GM12878 (cell line): ENCODE results near the gene PHACTR1.

Experiments
- CHD2 ChIP-seq: IDR thresholded peaks from 2 replicates; pipeline ENCODE4 v1.6.1; 2011; ENCODE audit warnings: low read depth, low read length, improper control_type of control experiment, borderline replicate concordance
- CTCF ChIP-seq, 3 experiments: IDR thresholded peaks in 2 of 3; conservative IDR thresholded peaks in 1 of 3; 2 replicates each; pipeline ENCODE4 v1.5.1; 2011; ENCODE audit warnings: low read depth in 3 of 3, low read length in 3 of 3, mild to moderate bottlenecking in 3 of 3, control low read depth in 2 of 3, moderate library complexity in 2 of 3, inconsistent platforms in 1 of 3, mixed read lengths in 1 of 3; ENCODE audit not compliant: control insufficient read depth in 2 of 3, insufficient read depth in 1 of 3; ENCODE audit errors: extremely low read depth in 1 of 3
- POLR2A ChIP-seq: IDR thresholded peaks from 2 replicates; pipeline ENCODE4 v1.6.1; 2011; ENCODE audit warnings: low read depth, mild to moderate bottlenecking, low read length
- POLR2AphosphoS5 ChIP-seq: IDR thresholded peaks from 2 replicates; pipeline ENCODE4 v1.6.1; 2011; ENCODE audit warnings: mild to moderate bottlenecking, low read length, inconsistent platforms

GRCh38 chr6:12666886-12667285, 49.7 kb upstream of the PHACTR1 start:
- TF ChIP-seq CHD2 (no peak), POLR2A (no peak), POLR2AphosphoS5 (no peak), CTCF (IDR thresholded peaks at IDR 0.05 in 2 of 3, conservative IDR thresholded peaks at IDR 0.05 in 1 of 3; ENCODE audit: control insufficient read depth in 2 of 3, extremely low read depth in 1 of 3, insufficient read depth in 1 of 3, low read depth in 3 of 3, low read length in 3 of 3) (no peak)
